NCI-H510A (cell line): ENCODE results near the gene APOL3.
"Not testable (repeated sequence)": the region's sequence is repeated elsewhere in the genome, so short reads cannot be mapped to it uniquely, and the experiment has no call there.

Experiments used
- DNase-seq: peaks from one replicate; lab custom pipeline; 2025; lab: John Stamatoyannopoulos, UW

Gene APOL3

GRCh38 chr22:36156515-36157419 lies 3.8 kb downstream of the APOL3 start:
- DNase-seq = no peak

GRCh38 chr22:36156119-36156514 lies 4.4 kb downstream of the APOL3 start:
- DNase-seq = no peak

- DNase-seq = no peak
Measured at GRCh38 chr22:36155702-36156101, 4.9 kb downstream of the APOL3 start.

GRCh38 chr22:36154423-36154945 lies 6.1 kb downstream of the APOL3 start:
- DNase-seq = no peak

GRCh38 chr22:36153501-36154422 lies 6.8 kb downstream of the APOL3 start:
- no peak for DNase-seq

- not testable (repeated sequence) for DNase-seq
Measured at GRCh38 chr22:36152821-36153220, 7.7 kb downstream of the APOL3 start.

GRCh38 chr22:36152088-36152487 lies 8.5 kb downstream of the APOL3 start:
- no peak for DNase-seq

- DNase-seq = no peak
Measured at GRCh38 chr22:36151006-36151595, 9.5 kb downstream of the APOL3 start.

- no peak for DNase-seq
Measured at GRCh38 chr22:36149441-36149840, 11.1 kb downstream of the APOL3 start.

GRCh38 chr22:36148411-36148810 lies 12.1 kb downstream of the APOL3 start:
- DNase-seq = no peak

- no peak for DNase-seq
Measured at GRCh38 chr22:36147196-36147791, 13.3 kb downstream of the APOL3 start.

- no peak for DNase-seq
Measured at GRCh38 chr22:36145881-36146280, 14.7 kb downstream of the APOL3 start.

GRCh38 chr22:36144886-36145541 lies 15.5 kb downstream of the APOL3 start:
- DNase-seq = no peak

- DNase-seq = no peak
Measured at GRCh38 chr22:36143956-36144355, 16.6 kb downstream of the APOL3 start.

- no peak for DNase-seq
Measured at GRCh38 chr22:36143066-36143815, 17.3 kb downstream of the APOL3 start.

- no peak for DNase-seq
Measured at GRCh38 chr22:36141481-36141880, 19.1 kb downstream of the APOL3 start.

- DNase-seq = not testable (repeated sequence)
Measured at GRCh38 chr22:36138709-36139108, 21.8 kb downstream of the APOL3 start.

- no peak for DNase-seq
Measured at GRCh38 chr22:36136988-36137387, 23.6 kb downstream of the APOL3 start.

- no peak for DNase-seq
Measured at GRCh38 chr22:36136475-36136874, 24.1 kb downstream of the APOL3 start.

- DNase-seq = no peak
Measured at GRCh38 chr22:36135306-36135980, 25.1 kb downstream of the APOL3 start.
